MM.1S (cell line): Measurements from ENCODE around the gene MLLT10.

Experiments
- DNase-seq: peaks from one replicate; pipeline ENCODE4 v3.0.0-alpha.2; 2015
- H2AFZ ChIP-seq: fragments of 300-600 bp; sonication (generic); 2 replicates; pipeline ENCODE4 v1.6.0; 2016; ENCODE audit warnings: antibody characterized with exemption, low read length
- H3F3A ChIP-seq: fragments of 300-600 bp; sonication (generic); 2 replicates; pipeline ENCODE4 v1.6.1; 2016; ENCODE audit warnings: mild to moderate bottlenecking, antibody characterized with exemption, low read length, moderate library complexity, mixed read lengths; ENCODE audit not compliant: insufficient read depth
- H3K27ac ChIP-seq: fragments of 300-600 bp; sonication (generic); 2 replicates; pipeline ENCODE4 v1.5.1; 2016; ENCODE audit warnings: mild to moderate bottlenecking, low read length
- H3K27me3 ChIP-seq: fragments of 300-600 bp; sonication (generic); replicated peaks from 2 replicates; pipeline ENCODE4 v1.6.0; 2016; ENCODE audit warnings: low read length; ENCODE audit not compliant: insufficient read depth
- H3K36me3 ChIP-seq: fragments of 300-600 bp; sonication (generic); replicated peaks from 2 replicates; pipeline ENCODE4 v1.6.1; 2016; ENCODE audit warnings: mild to moderate bottlenecking, low read length, mixed read lengths; ENCODE audit not compliant: insufficient read depth
- H3K4me1 ChIP-seq: fragments of 300-600 bp; sonication (generic); 2 replicates; pipeline ENCODE4 v1.6.1; 2016; ENCODE audit warnings: low read length, mixed read lengths
- H3K4me2 ChIP-seq: fragments of 300-600 bp; sonication (generic); 2 replicates; pipeline ENCODE4 v1.6.0; 2016; ENCODE audit warnings: low read depth, low read length
- H3K4me3 ChIP-seq: fragments of 300-600 bp; sonication (generic); 2 replicates; pipeline ENCODE4 v1.5.1; 2016; ENCODE audit warnings: low read length, mixed read lengths
- H3K79me2 ChIP-seq: fragments of 300-600 bp; sonication (generic); 2 replicates; pipeline ENCODE4 v1.6.1; 2016; ENCODE audit warnings: mixed run types, low read length, mixed read lengths
- H3K9ac ChIP-seq: fragments of 300-600 bp; sonication (generic); 2 replicates; pipeline ENCODE4 v1.6.1; 2016; ENCODE audit warnings: low read length, mixed read lengths
- H3K9me2 ChIP-seq: fragments of 300-600 bp; sonication (generic); replicated peaks from 2 replicates; pipeline ENCODE4 v1.6.1; 2016; ENCODE audit warnings: mild to moderate bottlenecking, low read length, mixed read lengths; ENCODE audit not compliant: insufficient read depth
- H3K9me3 ChIP-seq: fragments of 300-600 bp; sonication (generic); replicated peaks from 2 replicates; pipeline ENCODE4 v1.6.1; 2016; ENCODE audit warnings: mild to moderate bottlenecking, low read length, mixed read lengths; ENCODE audit not compliant: insufficient read depth
- H4K20me1 ChIP-seq: fragments of 300-600 bp; sonication (generic); 2 replicates; pipeline ENCODE4 v1.6.1; 2016; ENCODE audit warnings: mild to moderate bottlenecking, low read length, moderate library complexity, mixed read lengths; ENCODE audit not compliant: insufficient read depth
- EZH2 ChIP-seq: fragments of 300-600 bp; sonication (generic); optimal IDR thresholded peaks from 2 replicates; pipeline ENCODE3; 2017; ENCODE audit warnings: low read depth, mild to moderate bottlenecking, antibody characterized with exemption, low read length, mixed read lengths
- EZH2phosphoT487 ChIP-seq: fragments of 300-600 bp; sonication (generic); IDR thresholded peaks from 2 replicates; pipeline ENCODE4 v1.6.1; 2018; ENCODE audit warnings: antibody characterized with exemption, low read length
- TF ChIP-seq, protein P1 (sequence below): fragments of 300-600 bp; sonication (generic); IDR thresholded peaks from 2 replicates; pipeline ENCODE4 v1.5.1; 2016; ENCODE audit warnings: antibody characterized with exemption, low read length, mixed read lengths

MLLT10 gene

GRCh38 chr10:21753497-21754270, 219.7 kb downstream of the MLLT10 start:
- no peak overlapping the region for H3K4me2 ChIP-seq
- TF ChIP-seq EZH2 (no peak), EZH2phosphoT487 (no peak)
- TF ChIP-seq, protein P1, sequence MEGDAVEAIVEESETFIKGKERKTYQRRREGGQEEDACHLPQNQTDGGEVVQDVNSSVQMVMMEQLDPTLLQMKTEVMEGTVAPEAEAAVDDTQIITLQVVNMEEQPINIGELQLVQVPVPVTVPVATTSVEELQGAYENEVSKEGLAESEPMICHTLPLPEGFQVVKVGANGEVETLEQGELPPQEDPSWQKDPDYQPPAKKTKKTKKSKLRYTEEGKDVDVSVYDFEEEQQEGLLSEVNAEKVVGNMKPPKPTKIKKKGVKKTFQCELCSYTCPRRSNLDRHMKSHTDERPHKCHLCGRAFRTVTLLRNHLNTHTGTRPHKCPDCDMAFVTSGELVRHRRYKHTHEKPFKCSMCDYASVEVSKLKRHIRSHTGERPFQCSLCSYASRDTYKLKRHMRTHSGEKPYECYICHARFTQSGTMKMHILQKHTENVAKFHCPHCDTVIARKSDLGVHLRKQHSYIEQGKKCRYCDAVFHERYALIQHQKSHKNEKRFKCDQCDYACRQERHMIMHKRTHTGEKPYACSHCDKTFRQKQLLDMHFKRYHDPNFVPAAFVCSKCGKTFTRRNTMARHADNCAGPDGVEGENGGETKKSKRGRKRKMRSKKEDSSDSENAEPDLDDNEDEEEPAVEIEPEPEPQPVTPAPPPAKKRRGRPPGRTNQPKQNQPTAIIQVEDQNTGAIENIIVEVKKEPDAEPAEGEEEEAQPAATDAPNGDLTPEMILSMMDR, result no peak
- no peaks in the 10 kb centered on the region for H3F3A ChIP-seq
- H4K20me1 ChIP-seq, result no peaks in the 10 kb centered on the region
- H3K9ac ChIP-seq, result no peak overlapping the region
- H3K36me3 ChIP-seq, result no peaks in the 10 kb centered on the region
- no peak overlapping the region for H3K27ac ChIP-seq
- H3K4me1 ChIP-seq, result 0 out of 2 replicates have a peak, but pooled peaks cover 2% of the 10 kb centered on the region
- no peaks in the 10 kb centered on the region; the same call in 1 of the 2 replicates for H3K79me2 ChIP-seq
- no peak for DNase-seq
- H3K9me3 ChIP-seq, result no peaks in the 10 kb centered on the region
- H3K27me3 ChIP-seq, result no peaks in the 10 kb centered on the region
- no peak overlapping the region for H2AFZ ChIP-seq
- H3K9me2 ChIP-seq, result no peaks in the 10 kb centered on the region
- H3K4me3 ChIP-seq, result no peak overlapping the region

DNA sequence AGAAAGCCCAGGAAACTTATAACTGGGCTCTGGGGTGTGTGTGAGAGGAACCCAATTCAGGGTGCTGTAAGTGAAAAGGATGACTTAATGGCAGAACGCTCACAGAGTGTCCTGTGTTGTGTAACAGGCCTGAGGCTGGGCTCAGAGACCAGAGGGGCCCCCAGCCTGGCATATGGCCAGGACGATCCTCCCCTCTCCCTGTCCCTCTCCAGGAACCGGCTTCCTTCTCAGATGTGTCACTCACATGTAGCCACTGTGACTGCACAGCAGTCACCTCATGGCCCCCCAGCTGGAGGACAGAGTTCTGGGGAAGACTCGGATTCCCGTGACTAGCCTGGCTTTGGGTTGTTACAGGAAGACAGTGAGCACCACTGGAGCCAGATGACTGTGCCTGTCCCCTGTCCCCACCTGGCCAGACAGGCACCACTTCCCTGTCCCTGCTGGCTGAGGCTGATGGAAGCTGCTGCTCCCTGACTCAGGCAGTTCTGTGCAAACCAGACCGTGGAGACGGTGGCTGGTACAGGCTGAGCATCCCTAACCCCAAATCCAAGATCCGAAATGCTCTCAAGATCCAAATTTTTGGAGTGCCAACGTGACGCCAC, 220.5 kb downstream of the MLLT10 start:
- TF ChIP-seq EZH2 (no peak), EZH2phosphoT487 (no peak)
- TF ChIP-seq, protein P1, result no peak
- DNase-seq, result no peak
- H3F3A ChIP-seq, result no peaks in the 10 kb centered on the region
- no peak overlapping the region for H2AFZ ChIP-seq
- H3K27me3 ChIP-seq, result no peaks in the 10 kb centered on the region
- 0 out of 2 replicates have a peak, but pooled peaks cover 4% of the 10 kb centered on the region for H3K4me1 ChIP-seq
- no peaks in the 10 kb centered on the region for H4K20me1 ChIP-seq
- H3K79me2 ChIP-seq, result no peaks in the 10 kb centered on the region; the same call in 1 of the 2 replicates
- H3K9me3 ChIP-seq, result no peaks in the 10 kb centered on the region
- H3K36me3 ChIP-seq, result no peaks in the 10 kb centered on the region
- H3K9me2 ChIP-seq, result no peaks in the 10 kb centered on the region
- no peak overlapping the region for H3K4me3 ChIP-seq
- no peak overlapping the region for H3K4me2 ChIP-seq
- H3K27ac ChIP-seq, result no peak overlapping the region
- H3K9ac ChIP-seq, result no peak overlapping the region

- H3K4me1 ChIP-seq, result 0 out of 2 replicates have a peak, but pooled peaks cover 4% of the 10 kb centered on the region
Measured at GRCh38 chr10:21756707-21757106, 222.7 kb downstream of the MLLT10 start.

More at GRCh38 chr10:21756707-21757106, 222.7 kb downstream of the MLLT10 start:
- Histone ChIP-seq H3K9ac (no peak overlapping the region), H3K4me2 (no peak overlapping the region), H3K9me2 (no peaks in the 10 kb centered on the region), H3K9me3 (no peaks in the 10 kb centered on the region), H3K4me3 (no peak overlapping the region), H3K27ac (no peak overlapping the region), H3K79me2 (no peaks in the 10 kb centered on the region; the same call in 1 of the 2 replicates), H3F3A (no peaks in the 10 kb centered on the region), H4K20me1 (no peaks in the 10 kb centered on the region), H3K36me3 (no peaks in the 10 kb centered on the region), H2AFZ (no peak overlapping the region), H3K27me3 (no peaks in the 10 kb centered on the region)
- no peak for TF ChIP-seq EZH2phosphoT487
- DNase-seq, result no peak
